WTC11 (cell line): Measurements from ENCODE around the gene TTC7B. TPM values are rescaled to one million over a fixed set of nuclear protein-coding genes. Genes with fewer than 3 reads are reported as not detected.

ENCODE experiments used
- ATAC-seq: fragments of 200-7000 bp; cut with Tn5 transposase; 2 replicates; pipeline ENCODE4 v1.10.0; 2021; ENCODE audit warnings: mild to moderate bottlenecking, moderate library complexity
- CTCF ChIA-PET: fragments of 300-600 bp; sonication (Branson Sonifier 250); formaldehyde crosslinking; loops from one replicate; lab custom pipeline; 2021; ENCODE audit warnings: antibody characterized with exemption; lab: Charles Lee
- POLR2A ChIA-PET: fragments of 350-600 bp; sonication (Branson Sonifier 250); formaldehyde crosslinking; loops from one replicate; lab custom pipeline; 2021; ENCODE audit warnings: antibody characterized with exemption; lab: Charles Lee
- DNase-seq: peaks from one replicate; pipeline ENCODE4 v3.0.0; 2021; ENCODE audit warnings: low spot score
- H3K27ac Mint-ChIP-seq: 2 replicates; pipeline ENCODE4 v1.8.0; 2021; ENCODE audit warnings: mixed read lengths
- H3K27me3 Mint-ChIP-seq: 2 replicates; pipeline ENCODE4 v1.8.0; 2021; ENCODE audit warnings: low read depth, mild to moderate bottlenecking, moderate library complexity, mixed read lengths
- H3K36me3 Mint-ChIP-seq: 2 replicates; pipeline ENCODE4 v1.8.0; 2021; ENCODE audit warnings: mixed read lengths
- H3K4me1 Mint-ChIP-seq: 2 replicates; pipeline ENCODE4 v1.8.0; 2022; ENCODE audit warnings: mixed read lengths
- H3K4me3 Mint-ChIP-seq: 2 replicates; pipeline ENCODE4 v1.8.0; 2021; ENCODE audit warnings: mild to moderate bottlenecking, moderate library complexity, mixed read lengths
- H3K9me3 Mint-ChIP-seq: 2 replicates; pipeline ENCODE4 v1.8.0; 2021; ENCODE audit warnings: mixed read lengths
- ATF1 ChIP-seq: sonication (generic); formaldehyde crosslinking; IDR thresholded peaks from 2 replicates; pipeline ENCODE4 v1.8.1; 2023; ENCODE audit warnings: mild to moderate bottlenecking, moderate library complexity, missing genetic modification reagents
- ATF2 ChIP-seq: sonication (generic); formaldehyde crosslinking; IDR thresholded peaks from 2 replicates; pipeline ENCODE4 v1.8.1; 2022; ENCODE audit warnings: low read depth, missing genetic modification reagents, borderline replicate concordance
- CREB1 ChIP-seq: sonication (generic); formaldehyde crosslinking; IDR thresholded peaks from 2 replicates; pipeline ENCODE4 v1.8.0; 2023; ENCODE audit warnings: mild to moderate bottlenecking, missing genetic modification reagents
- E2F4 ChIP-seq: sonication (generic); formaldehyde crosslinking; IDR thresholded peaks from 2 replicates; pipeline ENCODE4 v1.8.1; 2022; ENCODE audit warnings: low read depth, mild to moderate bottlenecking, moderate library complexity, missing genetic modification reagents, borderline replicate concordance
- FOXJ3 ChIP-seq: sonication (generic); formaldehyde crosslinking; IDR thresholded peaks from 2 replicates; pipeline ENCODE4 v1.9.0; 2021; ENCODE audit warnings: missing genetic modification reagents, mild to moderate bottlenecking, borderline replicate concordance
- HMGXB4 ChIP-seq: sonication (generic); formaldehyde crosslinking; IDR thresholded peaks from 2 replicates; pipeline ENCODE4 v1.8.1; 2023; ENCODE audit warnings: mild to moderate bottlenecking, moderate library complexity, missing genetic modification reagents
- IRF1 ChIP-seq: sonication (generic); formaldehyde crosslinking; IDR thresholded peaks from 2 replicates; pipeline ENCODE4 v1.8.0; 2023; ENCODE audit warnings: missing genetic modification reagents
- NFE2L1 ChIP-seq: sonication (generic); formaldehyde crosslinking; IDR thresholded peaks from 2 replicates; pipeline ENCODE4 v1.8.1; 2023; ENCODE audit warnings: missing genetic modification reagents
- NFYB ChIP-seq: sonication (generic); formaldehyde crosslinking; conservative IDR thresholded peaks from 2 replicates; pipeline ENCODE4 v1.8.0; 2022; ENCODE audit warnings: low read depth, missing genetic modification reagents
- NR1H2 ChIP-seq: sonication (generic); formaldehyde crosslinking; IDR thresholded peaks from 2 replicates; pipeline ENCODE4 v1.9.0; 2021; ENCODE audit warnings: mild to moderate bottlenecking, moderate library complexity, missing genetic modification reagents
- USF2 ChIP-seq: sonication (generic); formaldehyde crosslinking; IDR thresholded peaks from 2 replicates; pipeline ENCODE4 v1.8.1; 2023; ENCODE audit warnings: mild to moderate bottlenecking, missing genetic modification reagents, moderate library complexity
- ZBTB43 ChIP-seq: sonication (generic); formaldehyde crosslinking; IDR thresholded peaks from 2 replicates; pipeline ENCODE4 v1.8.1; 2023; ENCODE audit warnings: mild to moderate bottlenecking, missing genetic modification reagents
- ZNF416 ChIP-seq: fragments of 250-450 bp; sonication (Bioruptor Pico); IDR thresholded peaks from 2 replicates; pipeline ENCODE4 v1.9.0; 2021; ENCODE audit warnings: mild to moderate bottlenecking, inconsistent platforms
- ZNF532 ChIP-seq: fragments of 250-450 bp; sonication (Bioruptor Pico); IDR thresholded peaks from 2 replicates; pipeline ENCODE4 v1.9.0; 2021; ENCODE audit warnings: mild to moderate bottlenecking, borderline replicate concordance
- ZNF671 ChIP-seq: fragments of 250-450 bp; sonication (Bioruptor Pico); IDR thresholded peaks from 2 replicates; pipeline ENCODE4 v1.8.0; 2021; ENCODE audit warnings: mild to moderate bottlenecking
- total RNA-seq: library from RNA; stranded (reverse); gene quantifications from 3 replicates; pipeline ENCODE4 v1.2.3, GENCODE V29; 2021

TTC7B gene
- total RNA-seq, 1 experiment from 2014 or later: 27.6 TPM

- H3K36me3 Mint-ChIP-seq: no peaks in the 10 kb centered on the region
- TF ChIP-seq NR1H2 (CRISPR knock-in tag): no peak
- TF ChIP-seq NFYB (CRISPR knock-in tag): no peak
- TF ChIP-seq FOXJ3 (CRISPR knock-in tag): no peak
- TF ChIP-seq USF2 (CRISPR knock-in tag): no peak
- no peak for TF ChIP-seq ZNF532
- no peak for TF ChIP-seq NFE2L1 (CRISPR knock-in tag)
- no peak for TF ChIP-seq ATF1 (CRISPR knock-in tag)
- no peak for TF ChIP-seq E2F4 (CRISPR knock-in tag)
- TF ChIP-seq ATF2 (CRISPR knock-in tag): no peak
- no peak for TF ChIP-seq IRF1
- no peak for TF ChIP-seq ZNF416 (CRISPR knock-in tag)
- no peak for TF ChIP-seq ZNF671 (CRISPR knock-in tag)
- TF ChIP-seq HMGXB4 (CRISPR knock-in tag): no peak
- no peak for TF ChIP-seq ZBTB43 (CRISPR knock-in tag)
- TF ChIP-seq CREB1 (CRISPR knock-in tag): no peak
- no peak for DNase-seq
- no peak overlapping the region for H3K4me3 Mint-ChIP-seq
- no peaks in the 10 kb centered on the region for H3K9me3 Mint-ChIP-seq
- peaks cover 20% of the 10 kb centered on the region for H3K4me1 Mint-ChIP-seq
- no peak overlapping the region for H3K27ac Mint-ChIP-seq
- POLR2A ChIA-PET: no interaction called here
- H3K27me3 Mint-ChIP-seq: no peaks in the 10 kb centered on the region
- CTCF ChIA-PET: no interaction called here
- ATAC-seq: no peak
Observed at GRCh38 chr14:90677484-90678050, 138.7 kb downstream of the TTC7B start.
